ENCODE data around the gene TTC28. TPM values are rescaled to one million over a fixed set of nuclear protein-coding genes. Genes with fewer than 3 reads are reported as not detected.
"Not testable (repeated sequence)": the region's sequence is repeated elsewhere in the genome, so short reads cannot be mapped to it uniquely, and the experiment has no call there.

Gene TTC28
- total RNA-seq, 4 donors from 2014 or later = 35.6 to 42.6 (median 36.9) TPM

DNA sequence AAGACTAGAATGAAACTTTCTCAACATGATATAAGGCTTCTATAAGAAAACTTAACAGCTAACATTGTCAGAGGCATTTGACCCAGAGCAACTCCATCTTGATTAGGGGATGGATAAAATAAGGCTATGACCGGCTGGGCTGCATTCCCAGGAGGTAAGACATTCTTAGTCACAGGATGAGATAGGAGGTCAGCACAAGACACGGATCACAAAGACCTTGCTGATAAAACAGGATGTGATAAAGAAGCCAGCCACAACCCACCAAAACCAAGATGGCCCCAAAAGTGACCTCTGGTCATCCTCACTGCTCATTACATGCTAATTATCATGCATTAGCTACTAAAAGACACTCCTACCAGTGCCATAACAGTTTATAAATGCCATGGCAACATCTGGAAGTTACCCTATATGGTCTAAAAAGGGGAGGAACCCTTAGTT is 135.2 kb downstream of the TTC28 start:
- Histone ChIP-seq H3K9me3 (no peaks in the 10 kb centered on the region), H3K4me3 (no peak overlapping the region), H3K27me3 (no peaks in the 10 kb centered on the region), H3K36me3 (no peaks in the 10 kb centered on the region), H3K27ac (replicated peaks in 1 of 4) (no peak overlapping the region), H3K4me1 (peaks cover 0 to 10% (median 7%) of the 10 kb centered on the region in 4 donors)
- intact Hi-C loops (cut with DNase I) = no loop called here
- no peak for DNase-seq (ENCODE audit: extremely low spot score)
- no peak for TF ChIP-seq CTCF (IDR thresholded peaks at IDR 0.05)
- TF ChIP-seq EP300 (IDR thresholded peaks at IDR 0.05) = no peak
- TF ChIP-seq POLR2A (IDR thresholded peaks at IDR 0.05; ENCODE audit: low read depth) = no peak
- TF ChIP-seq POLR2AphosphoS5 (IDR thresholded peaks at IDR 0.05) = no peak
- WGBS = 88% methylated on average over 2 of the region's 2 CpGs

DNA sequence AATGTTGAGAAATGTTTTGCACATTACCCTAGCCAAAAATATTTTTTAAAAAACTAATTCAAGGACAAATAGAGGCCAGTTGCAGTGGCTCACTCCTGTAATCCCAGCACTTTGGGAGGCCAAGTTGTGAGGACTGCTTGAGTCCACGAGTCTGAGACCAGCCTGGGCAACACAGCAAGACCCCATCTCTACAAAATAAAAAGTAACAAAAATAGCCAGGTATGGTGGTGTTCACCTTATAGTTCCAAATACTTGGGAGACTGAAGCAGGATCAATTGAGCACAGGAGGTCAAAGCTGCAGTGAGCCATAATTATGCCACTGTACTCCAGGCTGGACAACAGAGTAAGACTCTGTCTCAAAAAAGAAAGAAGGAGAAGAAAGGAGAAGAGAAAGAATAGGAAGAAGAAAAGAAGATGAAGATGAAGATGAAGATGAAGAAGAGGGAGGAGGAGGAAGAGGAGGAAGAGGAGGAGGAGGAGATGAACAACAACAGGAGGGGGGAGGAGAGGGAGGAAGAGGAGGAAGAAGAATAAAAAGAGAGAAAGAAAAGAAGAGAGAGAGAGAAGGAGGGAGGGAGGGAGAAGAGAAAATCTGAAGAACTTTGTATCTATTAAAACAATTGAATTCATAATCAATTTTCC is 136.5 kb downstream of the TTC28 start:
- H3K4me3 ChIP-seq = no peak overlapping the region
- no peaks in the 10 kb centered on the region for H3K9me3 ChIP-seq
- WGBS = 100% methylated on average over 1 of the region's 1 CpG
- H3K4me1 ChIP-seq = peaks cover 0 to 10% (median 7%) of the 10 kb centered on the region in 4 donors
- TF ChIP-seq EP300 (IDR thresholded peaks at IDR 0.05) (no peak), POLR2AphosphoS5 (IDR thresholded peaks at IDR 0.05) (no peak)
- H3K27me3 ChIP-seq = no peaks in the 10 kb centered on the region
- no peak for DNase-seq (ENCODE audit: extremely low spot score)
- intact Hi-C loops (cut with DNase I) = no loop called here
- no peak overlapping the region for H3K27ac ChIP-seq (replicated peaks in 1 of 4)
- no peaks in the 10 kb centered on the region for H3K36me3 ChIP-seq

- WGBS = 73% methylated on average over 2 of the region's 2 CpGs
- intact Hi-C loops (cut with DNase I) = no loop called here
- no peak for DNase-seq (ENCODE audit: extremely low spot score)
These were observed 138.5 kb downstream of the TTC28 start for GRCh38 chr22:28541137-28541536.

DNA sequence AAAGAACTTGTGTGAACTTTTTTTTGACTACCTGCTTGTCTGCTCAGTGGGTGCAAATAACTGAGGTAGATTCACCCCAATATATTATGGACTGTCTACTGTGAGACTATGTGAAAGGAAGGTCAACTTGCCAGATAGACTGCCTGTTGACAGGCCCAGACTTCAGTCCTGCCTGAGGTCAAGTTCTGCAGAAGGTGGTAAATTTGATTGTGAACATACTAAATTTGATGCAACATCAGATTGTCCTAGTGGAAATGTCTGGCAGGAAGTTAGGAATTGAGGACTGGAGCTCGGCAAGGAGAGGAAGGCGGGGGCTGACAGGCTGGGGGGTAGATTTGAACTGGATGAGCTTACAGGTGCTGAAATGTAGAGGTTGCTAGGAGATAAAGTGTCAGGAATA is 140.7 kb downstream of the TTC28 start:
- H3K4me1 ChIP-seq = no peaks in the 10 kb centered on the region
- H3K27ac ChIP-seq (replicated peaks in 1 of 4) = no peak overlapping the region
- H3K4me3 ChIP-seq = no peak overlapping the region
- intact Hi-C loops (cut with DNase I) = no loop called here
- WGBS = 100% methylated on average over 2 of the region's 2 CpGs
- H3K36me3 ChIP-seq = no peaks in the 10 kb centered on the region
- no peak for DNase-seq (ENCODE audit: extremely low spot score)
- TF ChIP-seq POLR2A (IDR thresholded peaks at IDR 0.05; ENCODE audit: low read depth) = no peak
- no peak for TF ChIP-seq POLR2AphosphoS5 (IDR thresholded peaks at IDR 0.05)
- no peak for TF ChIP-seq CTCF (IDR thresholded peaks at IDR 0.05)
- TF ChIP-seq EP300 (IDR thresholded peaks at IDR 0.05) = no peak
- H3K9me3 ChIP-seq = no peaks in the 10 kb centered on the region
- H3K27me3 ChIP-seq = no peaks in the 10 kb centered on the region

More at GRCh38 chr22:28541137-28541536, 138.5 kb downstream of the TTC28 start:
- no peaks in the 10 kb centered on the region for H3K4me1 ChIP-seq
- TF ChIP-seq CTCF (IDR thresholded peaks at IDR 0.05) (no peak), POLR2A (IDR thresholded peaks at IDR 0.05; ENCODE audit: low read depth) (no peak), EP300 (IDR thresholded peaks at IDR 0.05) (no peak), POLR2AphosphoS5 (IDR thresholded peaks at IDR 0.05) (no peak)
- no peak overlapping the region for H3K27ac ChIP-seq (replicated peaks in 1 of 4)
- H3K9me3 ChIP-seq = no peaks in the 10 kb centered on the region
- no peaks in the 10 kb centered on the region for H3K36me3 ChIP-seq
- no peaks in the 10 kb centered on the region for H3K27me3 ChIP-seq
- no peak overlapping the region for H3K4me3 ChIP-seq

DNA sequence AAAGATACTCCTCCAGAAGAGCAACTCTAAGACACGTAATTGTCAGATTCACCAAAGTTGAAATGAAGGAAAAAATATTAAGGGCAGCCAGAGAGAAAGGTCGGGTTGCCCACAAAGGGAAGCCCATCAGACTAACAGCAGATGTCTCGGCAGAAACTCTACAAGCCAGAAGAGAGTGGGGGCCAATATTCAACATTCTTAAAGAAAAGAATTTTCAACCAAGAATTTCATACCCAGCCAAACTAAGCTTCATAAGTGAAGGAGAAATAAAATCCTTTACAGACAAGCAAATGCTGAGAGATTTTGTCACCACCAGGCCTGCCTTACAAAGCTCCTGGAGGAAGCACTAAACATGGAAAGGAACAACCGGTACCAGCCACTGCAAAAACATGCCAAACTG is 149.1 kb downstream of the TTC28 start:
- H3K36me3 ChIP-seq; H3K27ac ChIP-seq (replicated peaks in 1 of 4); H3K4me3 ChIP-seq; H3K4me1 ChIP-seq; DNase-seq (ENCODE audit: extremely low spot score); intact Hi-C loops (cut with DNase I); H3K27me3 ChIP-seq: not testable (repeated sequence)
- WGBS = 98% methylated on average over 4 of the region's 4 CpGs
- peaks cover 0 to 25% (median 14%) of the 10 kb centered on the region in 4 donors for H3K9me3 ChIP-seq

- intact Hi-C loops (cut with DNase I); DNase-seq (ENCODE audit: extremely low spot score); H3K27ac ChIP-seq (replicated peaks in 1 of 4); H3K36me3 ChIP-seq; H3K27me3 ChIP-seq; H3K4me3 ChIP-seq; H3K4me1 ChIP-seq: not testable (repeated sequence)
- WGBS = 94% methylated on average over 8 of the region's 10 CpGs
- H3K9me3 ChIP-seq = peaks cover 0 to 25% (median 14%) of the 10 kb centered on the region in 4 donors
These were observed 150.5 kb downstream of the TTC28 start for GRCh38 chr22:28529144-28529543.

All from esophagus muscularis mucosa (tissue), 4 donors.